Heart left ventricle (tissue), 13 donors: ENCODE results near the gene NTRK1.
"Not testable (repeated sequence)": the region's sequence is repeated elsewhere in the genome, so short reads cannot be mapped to it uniquely, and the experiment has no call there.

ENCODE experiments used
- CTCF ChIP-seq, 12 donors: fragments of 200-600 bp; sonication (generic) in 4 of 12; IDR thresholded peaks; one replicate each; pipeline versions ENCODE4 v1.5.0 to v1.8.0; 2018 to 2022; ENCODE audit warnings: antibody characterized with exemption in 12 of 12, mild to moderate bottlenecking in 5 of 12
- POLR2A ChIP-seq, 2 donors: fragments of 450-650 bp; IDR thresholded peaks; one replicate each; pipeline ENCODE4 v1.6.1; 2017; ENCODE audit warnings: antibody characterized with exemption in 2 of 2, mild to moderate bottlenecking in 2 of 2, moderate library complexity in 2 of 2
- donor health status: ischemic (EF 13 %, LVEDD 7.1; RV severe dilation, severe dysfunction).
- donor health status: DM: no; HTN: yes; CAD: no.
- donor health status: DM: no; HTN: no; CAD: no.
- donor health status: ischemic (EF 25% LVEDD 6.9; RV normal size, moderate dysfunction).
- donor health status: ischemic (EF 25% LVEDD 5.7; RV mildly dilated, moderate dysfunction).
- donor health status: ischemic (EF 35%, LVEDD 5.7; RV mildly dilated, moderate dysfunction).
- donor health status: nonischemic (EF 11% LVEDD 7.7; RV severe dilation, severe dysfunction).
- donor health status: DM: yes; HTN: yes; CAD: no.
- donor health status: PGD.
- donor health status: ischemic (EF 29% LVEDD 5.4; RV normal size, mild dysfunction).
- donor health status: nonischemic (EF 23%, LVEDD 6.1; RV moderate dilation, normal function).

- not testable (repeated sequence) for TF ChIP-seq CTCF, POLR2A (IDR thresholded peaks at IDR 0.05)
These were observed 66.0 kb downstream of the NTRK1 start for GRCh38 chr1:156926695-156927094.
